Activated T-cell treated with anti-CD3 and anti-CD28 coated beads, Interleukin-2, amount 50 U/mL, for 1 hour (primary cell): ENCODE results near the gene AMBP.

Source experiments
- DNase-seq: peaks from one replicate; pipeline ENCODE4 v3.0.0-alpha.2; 2020

The AMBP gene

GRCh38 chr9:114112778-114113584 lies 34.9 kb upstream of the AMBP start:
- no peak for DNase-seq

GRCh38 chr9:114112325-114112724 lies 34.2 kb upstream of the AMBP start:
- no peak for DNase-seq

GRCh38 chr9:114110180-114110579 lies 32.1 kb upstream of the AMBP start:
- no peak for DNase-seq

GRCh38 chr9:114109124-114109523 lies 31.0 kb upstream of the AMBP start:
- DNase-seq: no peak

GRCh38 chr9:114108016-114108833 lies 30.1 kb upstream of the AMBP start:
- peak; percentile 51 for DNase-seq

GRCh38 chr9:114107286-114108001 lies 29.3 kb upstream of the AMBP start:
- DNase-seq: no peak

- no peak for DNase-seq
Observed at GRCh38 chr9:114105236-114105635, 27.1 kb upstream of the AMBP start.

- no peak for DNase-seq
Observed at GRCh38 chr9:114102484-114102883, 24.4 kb upstream of the AMBP start.

- no peak for DNase-seq
Observed at GRCh38 chr9:114100536-114100935, 22.4 kb upstream of the AMBP start.

GRCh38 chr9:114099669-114100270 lies 21.7 kb upstream of the AMBP start:
- no peak for DNase-seq

- DNase-seq: no peak
Observed at GRCh38 chr9:114098936-114099668, 21.0 kb upstream of the AMBP start, which contains the start of gene KIF12. Gene KIF12, minus strand, starts transcription at chr9:114099292. Its CDS starts 16 bp downstream, at chr9:114099276.

- DNase-seq: peak; percentile 27
Observed at GRCh38 chr9:114098021-114098935, 20.2 kb upstream of the AMBP start.

- no peak for DNase-seq
Observed at GRCh38 chr9:114097613-114098020, 19.5 kb upstream of the AMBP start.

- DNase-seq: no peak
Observed at GRCh38 chr9:114096866-114097612, 18.9 kb upstream of the AMBP start.

- no peak for DNase-seq
Observed at GRCh38 chr9:114096041-114096511, 18.0 kb upstream of the AMBP start.

- no peak for DNase-seq
Observed at GRCh38 chr9:114094971-114095370, 16.9 kb upstream of the AMBP start.

- DNase-seq: no peak
Observed at GRCh38 chr9:114093761-114094505, 15.8 kb upstream of the AMBP start.

GRCh38 chr9:114093031-114093471 lies 15.0 kb upstream of the AMBP start:
- no peak for DNase-seq

- no peak for DNase-seq
Observed at GRCh38 chr9:114092336-114092735, 14.2 kb upstream of the AMBP start.
